Measurements from ENCODE around the gene DSC3. TPM values are rescaled to one million over a fixed set of nuclear protein-coding genes. Genes with fewer than 3 reads are reported as not detected.

DSC3 gene
- total and polyA plus RNA-seq, 9 of the 15 experiments (the other 6 are each of a cell fraction or from before 2014, with no cell fraction given) = 0.01 to 0.40 (median 0.07) TPM

GRCh38 chr18:30999186-30999585 is 43.4 kb downstream of the DSC3 start:
- no peak for DNase-seq (ENCODE audit: extremely low read depth in 1 of 4, low spot score in 3 of 4)
- no peak for ATAC-seq
- ChIA-PET POLR2A (no interaction called here), CTCF (ENCODE audit: low intra/inter-chr PET ratio) (interaction anchor here (0.7 to 1.3 kb wide), 5 partner anchors 120 to 820 kb away, joined by 3 to 5 read pairs (median 4); no protein-coding TSS in a partner anchor)
- 0% methylated on average over 2 of the region's 2 CpGs for WGBS (ENCODE audit: insufficient coverage, low coverage, missing lambda C conversion rate)
- no peaks in the 10 kb centered on the region for H3K9me1 ChIP-seq (ENCODE audit: control insufficient read depth, insufficient read depth, low read length)
- H3K4me1 ChIP-seq (replicated peaks in 1 of 2; ENCODE audit: control insufficient read depth in 2 of 2, insufficient read depth in 2 of 2, low read length in 2 of 2) = no peaks in the 10 kb centered on the region
- H4K20me1 ChIP-seq (replicated peaks; ENCODE audit: control insufficient read depth, insufficient read depth, low read length) = no peaks in the 10 kb centered on the region
- H3K36me3 ChIP-seq (ENCODE audit: control insufficient read depth, insufficient read depth, low read length) = no peaks in the 10 kb centered on the region
- in situ Hi-C loops (cut with MboI) = no loop called here
- no peaks in the 10 kb centered on the region for H3K9me3 ChIP-seq (replicated peaks; ENCODE audit: control insufficient read depth, insufficient read depth, low read depth, low read length)
- H3K4me2 ChIP-seq (ENCODE audit: insufficient read depth, low read length) = no peak overlapping the region
- no peak for FAIRE-seq
- BruUV-seq (replicated peaks) = no TSS peak
- no peak overlapping the region for H3K27ac ChIP-seq (ENCODE audit: extremely low read depth, low read depth, low read length)
- no peaks in the 10 kb centered on the region for H3K79me2 ChIP-seq (ENCODE audit: control insufficient read depth, insufficient read depth, low read length)
- H3K9ac ChIP-seq (ENCODE audit: insufficient read depth in 1 of 2, low read depth in 2 of 2, low read length in 2 of 2) = no peak overlapping the region
- H3K27me3 ChIP-seq (ENCODE audit: control insufficient read depth in 2 of 2, insufficient read depth in 2 of 2, low read length in 2 of 2) = no peaks in the 10 kb centered on the region; a peak in 1 of 5 replicates
- H2AFZ ChIP-seq (ENCODE audit: low read depth, low read length) = no peak overlapping the region
- intact Hi-C loops (cut with micrococcal nuclease) = loop anchor here (5.0 to 10.0 kb wide), 2 partner anchors 108 to 726 kb away; no protein-coding TSS in a partner anchor
- no peak overlapping the region for H3K4me3 ChIP-seq
- TF ChIP-seq, protein P1, sequence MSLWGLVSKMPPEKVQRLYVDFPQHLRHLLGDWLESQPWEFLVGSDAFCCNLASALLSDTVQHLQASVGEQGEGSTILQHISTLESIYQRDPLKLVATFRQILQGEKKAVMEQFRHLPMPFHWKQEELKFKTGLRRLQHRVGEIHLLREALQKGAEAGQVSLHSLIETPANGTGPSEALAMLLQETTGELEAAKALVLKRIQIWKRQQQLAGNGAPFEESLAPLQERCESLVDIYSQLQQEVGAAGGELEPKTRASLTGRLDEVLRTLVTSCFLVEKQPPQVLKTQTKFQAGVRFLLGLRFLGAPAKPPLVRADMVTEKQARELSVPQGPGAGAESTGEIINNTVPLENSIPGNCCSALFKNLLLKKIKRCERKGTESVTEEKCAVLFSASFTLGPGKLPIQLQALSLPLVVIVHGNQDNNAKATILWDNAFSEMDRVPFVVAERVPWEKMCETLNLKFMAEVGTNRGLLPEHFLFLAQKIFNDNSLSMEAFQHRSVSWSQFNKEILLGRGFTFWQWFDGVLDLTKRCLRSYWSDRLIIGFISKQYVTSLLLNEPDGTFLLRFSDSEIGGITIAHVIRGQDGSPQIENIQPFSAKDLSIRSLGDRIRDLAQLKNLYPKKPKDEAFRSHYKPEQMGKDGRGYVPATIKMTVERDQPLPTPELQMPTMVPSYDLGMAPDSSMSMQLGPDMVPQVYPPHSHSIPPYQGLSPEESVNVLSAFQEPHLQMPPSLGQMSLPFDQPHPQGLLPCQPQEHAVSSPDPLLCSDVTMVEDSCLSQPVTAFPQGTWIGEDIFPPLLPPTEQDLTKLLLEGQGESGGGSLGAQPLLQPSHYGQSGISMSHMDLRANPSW (CRISPR knock-in tag; IDR thresholded peaks at IDR 0.05) = no peak
- 0 out of 2 replicates have a peak, but pooled peaks have one; percentile 18 for TF ChIP-seq FOSL1 (tag; conservative IDR thresholded peaks at IDR 0.05)
- no peak for TF ChIP-seq SIN3B (IDR thresholded peaks at IDR 0.05; ENCODE audit: low read depth)
- TF ChIP-seq, protein P2, sequence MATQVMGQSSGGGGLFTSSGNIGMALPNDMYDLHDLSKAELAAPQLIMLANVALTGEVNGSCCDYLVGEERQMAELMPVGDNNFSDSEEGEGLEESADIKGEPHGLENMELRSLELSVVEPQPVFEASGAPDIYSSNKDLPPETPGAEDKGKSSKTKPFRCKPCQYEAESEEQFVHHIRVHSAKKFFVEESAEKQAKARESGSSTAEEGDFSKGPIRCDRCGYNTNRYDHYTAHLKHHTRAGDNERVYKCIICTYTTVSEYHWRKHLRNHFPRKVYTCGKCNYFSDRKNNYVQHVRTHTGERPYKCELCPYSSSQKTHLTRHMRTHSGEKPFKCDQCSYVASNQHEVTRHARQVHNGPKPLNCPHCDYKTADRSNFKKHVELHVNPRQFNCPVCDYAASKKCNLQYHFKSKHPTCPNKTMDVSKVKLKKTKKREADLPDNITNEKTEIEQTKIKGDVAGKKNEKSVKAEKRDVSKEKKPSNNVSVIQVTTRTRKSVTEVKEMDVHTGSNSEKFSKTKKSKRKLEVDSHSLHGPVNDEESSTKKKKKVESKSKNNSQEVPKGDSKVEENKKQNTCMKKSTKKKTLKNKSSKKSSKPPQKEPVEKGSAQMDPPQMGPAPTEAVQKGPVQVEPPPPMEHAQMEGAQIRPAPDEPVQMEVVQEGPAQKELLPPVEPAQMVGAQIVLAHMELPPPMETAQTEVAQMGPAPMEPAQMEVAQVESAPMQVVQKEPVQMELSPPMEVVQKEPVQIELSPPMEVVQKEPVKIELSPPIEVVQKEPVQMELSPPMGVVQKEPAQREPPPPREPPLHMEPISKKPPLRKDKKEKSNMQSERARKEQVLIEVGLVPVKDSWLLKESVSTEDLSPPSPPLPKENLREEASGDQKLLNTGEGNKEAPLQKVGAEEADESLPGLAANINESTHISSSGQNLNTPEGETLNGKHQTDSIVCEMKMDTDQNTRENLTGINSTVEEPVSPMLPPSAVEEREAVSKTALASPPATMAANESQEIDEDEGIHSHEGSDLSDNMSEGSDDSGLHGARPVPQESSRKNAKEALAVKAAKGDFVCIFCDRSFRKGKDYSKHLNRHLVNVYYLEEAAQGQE (IDR thresholded peaks at IDR 0.05; ENCODE audit: borderline replicate concordance) = peak; percentile 40; the same call in 1 of the 2 replicates
- TF ChIP-seq, protein P2 (CRISPR knock-in tag; IDR thresholded peaks at IDR 0.05; ENCODE audit: low read depth) = no peak
- peak; percentile 51 to 53 for TF ChIP-seq RAD21 (CRISPR knock-in tag; conservative IDR thresholded peaks at IDR 0.05 in 1 of 2, IDR thresholded peaks at IDR 0.05 in 1 of 2)
- 0 out of 2 replicates have a peak, but pooled peaks have one; percentile 12 for TF ChIP-seq ZNF384 (IDR thresholded peaks at IDR 0.05; ENCODE audit: low read depth, low read length)
- TF ChIP-seq, protein P3, sequence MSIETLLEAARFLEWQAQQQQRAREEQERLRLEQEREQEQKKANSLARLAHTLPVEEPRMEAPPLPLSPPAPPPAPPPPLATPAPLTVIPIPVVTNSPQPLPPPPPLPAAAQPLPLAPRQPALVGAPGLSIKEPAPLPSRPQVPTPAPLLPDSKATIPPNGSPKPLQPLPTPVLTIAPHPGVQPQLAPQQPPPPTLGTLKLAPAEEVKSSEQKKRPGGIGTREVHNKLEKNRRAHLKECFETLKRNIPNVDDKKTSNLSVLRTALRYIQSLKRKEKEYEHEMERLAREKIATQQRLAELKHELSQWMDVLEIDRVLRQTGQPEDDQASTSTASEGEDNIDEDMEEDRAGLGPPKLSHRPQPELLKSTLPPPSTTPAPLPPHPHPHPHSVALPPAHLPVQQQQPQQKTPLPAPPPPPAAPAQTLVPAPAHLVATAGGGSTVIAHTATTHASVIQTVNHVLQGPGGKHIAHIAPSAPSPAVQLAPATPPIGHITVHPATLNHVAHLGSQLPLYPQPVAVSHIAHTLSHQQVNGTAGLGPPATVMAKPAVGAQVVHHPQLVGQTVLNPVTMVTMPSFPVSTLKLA (conservative IDR thresholded peaks at IDR 0.05) = no peak
